Chondrocyte (in vitro differentiated cells): Measurements from ENCODE around the gene ITPRID1. TPM values are rescaled to one million over a fixed set of nuclear protein-coding genes. Genes with fewer than 3 reads are reported as not detected.

Experiments used
- DNase-seq: peaks from one replicate; pipeline ENCODE4 v3.0.0; 2021; ENCODE audit warnings: mixed read lengths, low spot score
- H3K27ac Mint-ChIP-seq: one replicate; pipeline ENCODE4 v1.8.0; 2021; ENCODE audit warnings: mild to moderate bottlenecking, moderate library complexity, mixed read lengths; ENCODE audit not compliant: unreplicated experiment
- H3K27me3 Mint-ChIP-seq: 2 replicates; pipeline ENCODE4 v1.8.0; 2021; ENCODE audit warnings: low read depth, mixed read lengths
- H3K36me3 Mint-ChIP-seq: 2 replicates; pipeline ENCODE4 v1.8.0; 2021; ENCODE audit warnings: low read depth, mixed read lengths
- H3K4me1 Mint-ChIP-seq: 2 replicates; pipeline ENCODE4 v1.8.0; 2021; ENCODE audit warnings: low read depth, mild to moderate bottlenecking, mixed read lengths
- H3K4me3 Mint-ChIP-seq: one replicate; pipeline ENCODE4 v1.8.0; 2021; ENCODE audit warnings: mild to moderate bottlenecking, moderate library complexity, mixed read lengths; ENCODE audit not compliant: unreplicated experiment
- H3K9me3 Mint-ChIP-seq: 2 replicates; pipeline ENCODE4 v1.8.0; 2021; ENCODE audit warnings: low read depth, mixed read lengths
- CTCF ChIP-seq: fragments of 200-600 bp; sonication (generic); IDR thresholded peaks from 2 replicates; pipeline ENCODE4 v1.5.0; 2021; ENCODE audit warnings: antibody characterized with exemption, mild to moderate bottlenecking, moderate library complexity
- total RNA-seq: library from RNA; stranded (reverse); gene quantifications from 3 replicates; pipeline ENCODE4 v1.2.1, GENCODE V29; 2021

The ITPRID1 gene
- total RNA-seq, 1 donor from 2014 or later: not detected

DNA sequence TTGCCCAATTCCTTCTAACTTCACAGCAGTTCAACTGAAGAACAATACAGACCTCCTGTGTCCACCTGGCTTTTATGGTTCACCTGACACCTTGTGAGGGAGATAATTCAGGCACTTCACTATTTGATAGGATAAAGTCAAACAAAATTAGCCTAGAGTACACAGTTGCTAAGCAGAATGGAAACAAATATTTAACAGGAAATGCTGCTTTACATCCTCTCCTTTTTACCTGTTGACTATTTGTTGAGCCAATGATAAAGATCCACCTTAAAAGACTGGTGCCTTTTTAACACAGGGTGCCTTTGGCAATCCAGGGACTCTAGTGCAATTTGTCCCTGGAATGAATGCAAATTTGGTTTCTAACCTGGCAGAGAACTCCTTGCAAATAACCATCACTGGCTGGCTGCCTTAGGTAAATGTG lies 39.8 kb downstream of the ITPRID1 start:
- TF ChIP-seq CTCF: no peak
- Mint-ChIP-seq H3K4me3 (no peak overlapping the region), H3K36me3 (no peaks in the 10 kb centered on the region), H3K4me1 (no peaks in the 10 kb centered on the region), H3K9me3 (no peaks in the 10 kb centered on the region), H3K27me3 (peaks cover 13% of the 10 kb centered on the region), H3K27ac (no peak overlapping the region)
- DNase-seq: no peak

- no peak for TF ChIP-seq CTCF
- no peaks in the 10 kb centered on the region for H3K9me3 Mint-ChIP-seq
- H3K4me1 Mint-ChIP-seq: no peaks in the 10 kb centered on the region
- no peak overlapping the region for H3K4me3 Mint-ChIP-seq
- peaks cover 35% of the 10 kb centered on the region for H3K27me3 Mint-ChIP-seq
- H3K36me3 Mint-ChIP-seq: no peaks in the 10 kb centered on the region
- DNase-seq: no peak
- no peak overlapping the region for H3K27ac Mint-ChIP-seq
These were observed 48.1 kb downstream of the ITPRID1 start for GRCh38 chr7:31562002-31562401.

GRCh38 chr7:31563522-31563921 lies 49.6 kb downstream of the ITPRID1 start:
- Mint-ChIP-seq H3K27ac (no peak overlapping the region), H3K4me1 (no peaks in the 10 kb centered on the region), H3K27me3 (peaks cover 42% of the 10 kb centered on the region), H3K36me3 (no peaks in the 10 kb centered on the region), H3K9me3 (no peaks in the 10 kb centered on the region), H3K4me3 (no peak overlapping the region)
- TF ChIP-seq CTCF: no peak
- DNase-seq: no peak

- H3K36me3 Mint-ChIP-seq: no peaks in the 10 kb centered on the region
- H3K4me3 Mint-ChIP-seq: no peak overlapping the region
- no peak overlapping the region for H3K27ac Mint-ChIP-seq
- no peak for DNase-seq
- no peaks in the 10 kb centered on the region for H3K9me3 Mint-ChIP-seq
- peaks cover 44% of the 10 kb centered on the region for H3K27me3 Mint-ChIP-seq
- no peaks in the 10 kb centered on the region for H3K4me1 Mint-ChIP-seq
- TF ChIP-seq CTCF: no peak
These were observed 50.1 kb downstream of the ITPRID1 start for GRCh38 chr7:31563951-31564350.

GRCh38 chr7:31564661-31565060 lies 50.8 kb downstream of the ITPRID1 start:
- no peaks in the 10 kb centered on the region for H3K36me3 Mint-ChIP-seq
- DNase-seq: no peak
- H3K9me3 Mint-ChIP-seq: no peaks in the 10 kb centered on the region
- no peak for TF ChIP-seq CTCF
- no peak overlapping the region for H3K27ac Mint-ChIP-seq
- H3K4me3 Mint-ChIP-seq: no peak overlapping the region
- peaks cover 46% of the 10 kb centered on the region for H3K27me3 Mint-ChIP-seq
- H3K4me1 Mint-ChIP-seq: no peaks in the 10 kb centered on the region
